SK-N-SH treated with all-trans-retinoic acid at 6 μM for 48 hours (cell line): ENCODE measurements around the gene PRRG3.

Experiments
- ARNTL ChIP-seq: fragments of 450-650 bp; formaldehyde crosslinking; IDR thresholded peaks from 2 replicates; pipeline ENCODE4 v1.5.0; 2020; ENCODE audit warnings: low read depth, mild to moderate bottlenecking, moderate library complexity, borderline replicate concordance
- BACH2 ChIP-seq: fragments of 250-450 bp; sonication (Bioruptor Pico); IDR thresholded peaks from 2 replicates; pipeline ENCODE4 v1.9.0; 2021; ENCODE audit warnings: mild to moderate bottlenecking, borderline replicate concordance
- CSDC2 ChIP-seq: fragments of 250-450 bp; sonication (Bioruptor Pico); IDR thresholded peaks from 2 replicates; pipeline ENCODE4 v1.5.0; 2020; ENCODE audit warnings: mild to moderate bottlenecking, moderate library complexity
- ESRRG ChIP-seq: fragments of 250-450 bp; sonication (Bioruptor Pico); IDR thresholded peaks from 2 replicates; pipeline ENCODE4 v1.6.1; 2021; ENCODE audit warnings: mild to moderate bottlenecking
- PATZ1 ChIP-seq: fragments of 250-450 bp; sonication (Bioruptor Pico); IDR thresholded peaks from 2 replicates; pipeline ENCODE4 v1.8.0; 2020; ENCODE audit warnings: mild to moderate bottlenecking, moderate library complexity, borderline replicate concordance
- POU6F1 ChIP-seq: fragments of 250-450 bp; sonication (Bioruptor Pico); IDR thresholded peaks from 2 replicates; pipeline ENCODE4 v1.8.0; 2021; ENCODE audit warnings: low read depth, mild to moderate bottlenecking, moderate library complexity, borderline replicate concordance

- TF ChIP-seq BACH2 (CRISPR knock-in tag) (no peak), ARNTL (CRISPR knock-in tag) (no peak), PATZ1 (CRISPR knock-in tag) (no peak), ESRRG (CRISPR knock-in tag) (no peak), CSDC2 (CRISPR knock-in tag) (no peak), POU6F1 (CRISPR knock-in tag) (no peak)
These were observed 40.0 kb downstream of the PRRG3 start for GRCh38 chrX:151735219-151735618.
